GM12874 (cell line): Measurements from ENCODE around the gene MORC2.
A peak's percentile ranks its signal among the peaks of the same experiment; 100 is the strongest.

Experiments
- CTCF ChIP-seq: IDR thresholded peaks from 2 replicates; pipeline ENCODE4 v1.5.1; 2011; ENCODE audit warnings: low read depth, mild to moderate bottlenecking, control low read depth, low read length, moderate library complexity; ENCODE audit not compliant: insufficient read depth

Gene MORC2

GRCh38 chr22:30920407-30920806, 48.2 kb downstream of the MORC2 start:
- TF ChIP-seq CTCF: peak; percentile 85

GRCh38 chr22:30919973-30920372, 48.6 kb downstream of the MORC2 start:
- TF ChIP-seq CTCF: no peak

- no peak for TF ChIP-seq CTCF
These were observed 49.8 kb downstream of the MORC2 start for GRCh38 chr22:30918761-30919160.

- TF ChIP-seq CTCF: no peak
These were observed 58.2 kb downstream of the MORC2 start for GRCh38 chr22:30910358-30910757.

- TF ChIP-seq CTCF: no peak
These were observed 59.3 kb downstream of the MORC2 start for GRCh38 chr22:30909306-30909705.

- no peak for TF ChIP-seq CTCF
These were observed 60.5 kb downstream of the MORC2 start for GRCh38 chr22:30908051-30908461.

GRCh38 chr22:30906946-30907345, 61.6 kb downstream of the MORC2 start:
- no peak for TF ChIP-seq CTCF

- TF ChIP-seq CTCF: no peak
These were observed 62.2 kb downstream of the MORC2 start for GRCh38 chr22:30906411-30906810.
